Measurements from ENCODE around the gene DYDC2.
"Not testable (repeated sequence)": the region's sequence is repeated elsewhere in the genome, so short reads cannot be mapped to it uniquely, and the experiment has no call there.

The DYDC2 gene

GRCh38 chr10:80356563-80356988, at the start of gene DYDC2, which contains the start of gene DYDC1:
TSS of gene DYDC2 (plus strand) at chr10:80356781. CDS start at chr10:80362444, 5,663 bp downstream.
TSS of gene DYDC1 (minus strand) at chr10:80356755. CDS start at chr10:80352601, 4,154 bp downstream.
- DNase-seq, result peak; percentile 65

GRCh38 chr10:80313523-80313922, 43.1 kb upstream of the DYDC2 start:
- DNase-seq, result no peak

GRCh38 chr10:80315391-80315790, 41.2 kb upstream of the DYDC2 start:
- DNase-seq, result no peak

- no peak for DNase-seq
Measured at GRCh38 chr10:80318742-80319141, 37.8 kb upstream of the DYDC2 start.

- DNase-seq, result no peak
Measured at GRCh38 chr10:80319318-80319717, 37.3 kb upstream of the DYDC2 start.

GRCh38 chr10:80319725-80320290, 36.8 kb upstream of the DYDC2 start:
- DNase-seq, result no peak

GRCh38 chr10:80320377-80320776, 36.2 kb upstream of the DYDC2 start:
- DNase-seq, result no peak

- no peak for DNase-seq
Measured at GRCh38 chr10:80321183-80321582, 35.4 kb upstream of the DYDC2 start.

- no peak for DNase-seq
Measured at GRCh38 chr10:80322158-80322557, 34.4 kb upstream of the DYDC2 start.

GRCh38 chr10:80322711-80323110, 33.9 kb upstream of the DYDC2 start:
- DNase-seq, result no peak

- DNase-seq, result no peak
Measured at GRCh38 chr10:80323311-80323710, 33.3 kb upstream of the DYDC2 start.

GRCh38 chr10:80324086-80324485, 32.5 kb upstream of the DYDC2 start:
- no peak for DNase-seq

GRCh38 chr10:80324891-80325364, 31.7 kb upstream of the DYDC2 start:
- no peak for DNase-seq

GRCh38 chr10:80333983-80334382, 22.6 kb upstream of the DYDC2 start:
- no peak for DNase-seq

GRCh38 chr10:80344276-80344675, 12.3 kb upstream of the DYDC2 start:
- no peak for DNase-seq

- no peak for DNase-seq
Measured at GRCh38 chr10:80344912-80345311, 11.7 kb upstream of the DYDC2 start.

- no peak for DNase-seq
Measured at GRCh38 chr10:80350251-80350650, 6.3 kb upstream of the DYDC2 start.

- no peak for DNase-seq
Measured at GRCh38 chr10:80351220-80351619, 5.4 kb upstream of the DYDC2 start.

- peak; percentile 23 for DNase-seq
Measured at GRCh38 chr10:80356989-80357850, 639 bp downstream of the DYDC2 start.

GRCh38 chr10:80357851-80358125, 1.2 kb downstream of the DYDC2 start:
- DNase-seq, result no peak

- DNase-seq, result not testable (repeated sequence)
Measured at GRCh38 chr10:80358925-80359324, 2.3 kb downstream of the DYDC2 start.

- DNase-seq, result no peak
Measured at GRCh38 chr10:80359644-80360043, 3.1 kb downstream of the DYDC2 start.

- no peak for DNase-seq
Measured at GRCh38 chr10:80365510-80365909, 8.9 kb downstream of the DYDC2 start.

GRCh38 chr10:80371467-80371866, 14.9 kb downstream of the DYDC2 start:
- DNase-seq, result no peak
